HUES64 (cell line): ENCODE results near the gene CLCN5.
A peak's percentile ranks its signal among the peaks of the same experiment; 100 is the strongest.

Experiments used
- H3K27ac ChIP-seq: 2 replicates; pipeline ENCODE4 v1.7.0; 2013; ENCODE audit warnings: low read depth, low read length, inconsistent platforms
- H3K27me3 ChIP-seq: 2 replicates; pipeline ENCODE4 v1.6.1; 2013; ENCODE audit warnings: mild to moderate bottlenecking, low read length; ENCODE audit not compliant: insufficient read depth
- H3K36me3 ChIP-seq: 2 replicates; pipeline ENCODE4 v1.6.1; 2013; ENCODE audit warnings: mild to moderate bottlenecking, low read length; ENCODE audit not compliant: insufficient read depth
- H3K4me1 ChIP-seq: 2 replicates; pipeline ENCODE4 v1.6.1; 2013; ENCODE audit warnings: mild to moderate bottlenecking, low read length, moderate library complexity; ENCODE audit not compliant: insufficient read depth
- H3K4me3 ChIP-seq: 2 replicates; pipeline ENCODE4 v1.5.1; 2013; ENCODE audit warnings: mild to moderate bottlenecking, low read length, moderate library complexity
- H3K9ac ChIP-seq: 2 replicates; pipeline ENCODE4 v1.6.1; 2013; ENCODE audit warnings: mild to moderate bottlenecking, low read depth, low read length
- H3K9me3 ChIP-seq: 2 replicates; pipeline ENCODE4 v1.6.1; 2013; ENCODE audit warnings: low read depth, low read length; ENCODE audit not compliant: insufficient read depth
- WGBS: fragments of 150-250, 120-280 bp; methylation state at CpG from one replicate; pipeline ENCODE4 v1.1.7; 2013; ENCODE audit warnings: missing lambda C conversion rate; 5-methylcytosine and 5-hydroxymethylcytosine counted together

The CLCN5 gene

DNA sequence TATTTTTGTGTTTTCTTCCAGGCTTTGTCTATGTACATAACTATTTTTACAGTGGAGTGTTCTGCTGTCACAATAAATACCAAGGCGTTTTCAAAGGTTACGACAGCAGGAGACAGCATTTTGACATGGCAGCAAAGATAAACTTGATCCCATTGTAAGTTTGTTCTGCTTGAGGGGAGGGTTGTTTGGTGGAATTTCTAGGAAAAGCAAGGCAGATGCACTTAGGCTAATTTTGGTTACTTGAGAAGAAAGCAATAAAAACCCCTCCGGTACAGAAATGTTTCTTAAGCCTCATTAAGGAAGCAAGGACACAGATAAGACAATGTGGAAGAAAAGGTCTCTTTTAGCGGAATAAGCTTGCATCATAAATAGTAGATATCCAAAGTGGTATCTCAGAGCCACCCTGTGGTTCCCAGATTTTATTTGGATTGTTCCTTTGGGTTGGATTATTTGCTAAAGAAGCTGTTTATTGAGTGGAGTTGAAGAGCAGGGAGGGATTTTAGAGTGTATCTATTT, 54.3 kb downstream of the CLCN5 start:
- H3K27me3 ChIP-seq, result no peaks in the 10 kb centered on the region
- no peak overlapping the region for H3K9ac ChIP-seq
- WGBS, result 94% methylated on average over 4 of the region's 4 CpGs
- no peaks in the 10 kb centered on the region for H3K4me1 ChIP-seq
- no peak overlapping the region for H3K4me3 ChIP-seq
- no peak overlapping the region for H3K27ac ChIP-seq
- no peaks in the 10 kb centered on the region for H3K9me3 ChIP-seq
- H3K36me3 ChIP-seq, result no peaks in the 10 kb centered on the region

- Histone ChIP-seq H3K27ac (no peak overlapping the region), H3K4me1 (no peaks in the 10 kb centered on the region), H3K9ac (no peak overlapping the region), H3K9me3 (no peaks in the 10 kb centered on the region), H3K4me3 (no peak overlapping the region), H3K36me3 (no peaks in the 10 kb centered on the region), H3K27me3 (no peaks in the 10 kb centered on the region)
- 88% methylated on average over 7 of the region's 9 CpGs for WGBS
These were observed 55.1 kb downstream of the CLCN5 start for GRCh38 chrX:49977319-49978090.

DNA sequence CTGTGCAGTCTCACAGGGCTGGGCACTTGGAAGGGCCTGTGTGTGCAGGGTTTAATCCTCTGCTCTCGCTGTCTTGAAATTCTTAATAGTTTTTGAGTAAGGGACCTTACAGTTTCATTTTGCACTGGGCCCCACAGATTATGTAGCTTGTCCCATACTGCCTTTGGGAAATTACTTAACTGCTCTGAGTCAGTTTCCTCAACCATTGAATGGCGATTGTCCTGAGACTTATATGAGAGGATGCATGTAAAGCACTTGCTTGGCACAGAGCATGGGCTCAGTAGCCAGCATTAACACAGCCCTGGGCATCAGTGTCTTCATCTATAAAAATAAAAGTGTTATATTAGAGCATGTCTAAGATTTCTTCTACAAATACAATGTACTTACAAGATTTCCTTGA, 55.8 kb downstream of the CLCN5 start:
- Histone ChIP-seq H3K27ac (no peak overlapping the region), H3K9ac (no peak overlapping the region), H3K36me3 (no peaks in the 10 kb centered on the region), H3K4me1 (no peaks in the 10 kb centered on the region), H3K27me3 (no peaks in the 10 kb centered on the region), H3K4me3 (no peak overlapping the region), H3K9me3 (no peaks in the 10 kb centered on the region)
- WGBS, result 84% methylated on average over 2 of the region's 2 CpGs

DNA sequence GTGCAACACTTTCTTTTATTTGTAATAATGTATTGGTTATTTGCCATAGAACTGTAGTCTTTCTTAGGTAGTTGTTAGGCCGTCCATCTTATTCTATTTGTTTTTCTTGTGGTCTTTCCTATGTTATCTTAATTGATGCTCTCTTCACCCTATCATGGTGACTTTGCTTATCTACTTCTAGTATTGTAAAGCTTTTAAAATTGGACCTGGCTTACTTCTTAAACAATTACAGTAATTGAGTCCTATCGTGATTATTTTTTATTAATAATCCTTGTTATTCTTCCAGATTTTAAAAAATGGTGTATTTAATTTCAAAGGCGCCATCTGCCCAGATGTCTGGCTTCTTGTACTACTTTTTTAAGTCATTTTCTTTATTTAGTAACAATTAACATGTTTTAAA, 63.7 kb downstream of the CLCN5 start:
- Histone ChIP-seq H3K36me3 (no peaks in the 10 kb centered on the region), H3K9ac (no peak overlapping the region), H3K27me3 (no peaks in the 10 kb centered on the region), H3K4me1 (no peaks in the 10 kb centered on the region), H3K27ac (no peak overlapping the region), H3K9me3 (no peaks in the 10 kb centered on the region), H3K4me3 (no peak overlapping the region)
- no CpG with 5 or more reads among the region's 3 CpGs for WGBS

DNA sequence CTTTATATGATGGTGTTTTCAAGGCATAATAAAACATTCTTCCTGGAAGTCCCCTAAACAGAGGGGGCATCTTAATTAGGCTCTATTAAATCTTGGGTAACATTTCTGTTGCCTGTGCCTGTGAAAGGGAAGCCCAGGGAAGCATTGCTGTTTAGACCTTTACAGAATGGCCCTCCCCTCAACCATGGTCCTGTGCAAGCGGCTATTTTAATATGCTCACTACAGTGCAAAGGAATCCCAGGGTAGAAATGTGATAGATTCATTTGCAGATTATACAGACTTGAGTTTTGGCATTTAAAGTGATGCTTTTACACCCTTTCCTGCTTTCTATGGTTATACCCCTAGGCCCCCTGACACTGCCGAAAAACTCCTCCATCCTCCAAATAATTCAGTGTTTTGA, 65.3 kb downstream of the CLCN5 start:
- Histone ChIP-seq H3K27me3 (no peaks in the 10 kb centered on the region), H3K27ac (no peak overlapping the region), H3K36me3 (no peaks in the 10 kb centered on the region), H3K9ac (no peak overlapping the region), H3K4me3 (no peak overlapping the region), H3K9me3 (no peaks in the 10 kb centered on the region), H3K4me1 (no peaks in the 10 kb centered on the region)
- 94% methylated on average over 2 of the region's 2 CpGs for WGBS

DNA sequence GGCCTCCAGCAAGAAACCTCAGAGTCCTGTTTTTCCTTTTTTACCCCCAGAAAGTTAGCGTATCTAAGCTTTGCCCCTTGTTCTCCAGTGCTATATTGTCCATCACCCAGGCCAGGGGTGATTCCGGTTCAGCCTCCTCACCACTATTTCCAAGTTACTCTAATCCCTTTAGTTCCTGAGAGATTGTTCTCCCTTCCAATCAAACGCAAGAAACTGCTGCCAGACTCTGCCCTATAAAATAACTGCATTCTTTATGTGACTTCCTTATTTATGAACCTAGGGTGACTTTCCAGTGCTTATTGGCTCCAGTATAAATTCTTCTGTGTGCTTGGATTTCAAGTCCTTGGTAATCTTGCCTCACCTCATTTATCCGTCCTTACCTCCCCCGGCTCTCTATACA, 65.7 kb downstream of the CLCN5 start:
- Histone ChIP-seq H3K4me3 (no peak overlapping the region), H3K27me3 (no peaks in the 10 kb centered on the region), H3K4me1 (no peaks in the 10 kb centered on the region; the same call in 1 of the 2 replicates), H3K9me3 (no peaks in the 10 kb centered on the region), H3K36me3 (no peaks in the 10 kb centered on the region), H3K27ac (no peak overlapping the region), H3K9ac (no peak overlapping the region)
- 83% methylated on average over 5 of the region's 5 CpGs for WGBS

GRCh38 chrX:49991758-49992157, 69.4 kb downstream of the CLCN5 start:
- H3K9ac ChIP-seq, result no peak overlapping the region
- H3K27ac ChIP-seq, result no peak overlapping the region
- no peak overlapping the region for H3K4me3 ChIP-seq
- no peaks in the 10 kb centered on the region for H3K27me3 ChIP-seq
- no peaks in the 10 kb centered on the region for H3K9me3 ChIP-seq
- WGBS, result 92% methylated on average over 4 of the region's 4 CpGs
- H3K36me3 ChIP-seq, result no peaks in the 10 kb centered on the region
- H3K4me1 ChIP-seq, result peaks cover 6% of the 10 kb centered on the region; the same call in 1 of the 2 replicates

GRCh38 chrX:49992853-49993252, 70.5 kb downstream of the CLCN5 start:
- H3K27ac ChIP-seq, result no peak overlapping the region
- no peaks in the 10 kb centered on the region for H3K36me3 ChIP-seq
- no peak overlapping the region for H3K9ac ChIP-seq
- no peaks in the 10 kb centered on the region for H3K9me3 ChIP-seq
- no peaks in the 10 kb centered on the region for H3K27me3 ChIP-seq
- H3K4me1 ChIP-seq, result peaks cover 6% of the 10 kb centered on the region; the same call in 1 of the 2 replicates
- H3K4me3 ChIP-seq, result no peak overlapping the region
- 67% methylated on average over 1 of the region's 1 CpG for WGBS

DNA sequence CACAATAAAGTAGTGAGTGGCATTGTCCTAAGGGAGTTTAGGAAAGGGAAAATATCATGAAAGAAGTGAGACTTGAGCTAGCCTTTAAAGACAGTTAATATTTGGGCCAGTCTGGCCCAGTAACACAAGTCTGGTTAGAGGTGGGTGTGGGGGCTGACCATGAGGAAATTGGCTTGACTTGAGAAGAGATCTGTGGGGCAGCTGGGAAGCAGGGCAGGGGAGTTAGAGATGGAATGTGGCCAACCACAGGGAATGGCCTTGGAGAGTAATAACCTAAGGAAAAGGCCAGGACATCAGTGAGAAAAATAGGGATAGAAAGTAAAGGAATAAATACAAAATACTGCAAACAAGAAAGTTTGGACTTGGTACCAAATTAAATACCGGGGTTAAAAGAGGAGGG, 71.3 kb downstream of the CLCN5 start:
- no peak overlapping the region for H3K9ac ChIP-seq
- no peaks in the 10 kb centered on the region for H3K36me3 ChIP-seq
- no peak overlapping the region for H3K4me3 ChIP-seq
- H3K27ac ChIP-seq, result no peak overlapping the region
- H3K9me3 ChIP-seq, result no peaks in the 10 kb centered on the region
- 88% methylated on average over 1 of the region's 1 CpG for WGBS
- H3K4me1 ChIP-seq, result peaks cover 6% of the 10 kb centered on the region; the same call in 1 of the 2 replicates
- H3K27me3 ChIP-seq, result no peaks in the 10 kb centered on the region

GRCh38 chrX:49995107-49995731, 72.8 kb downstream of the CLCN5 start:
- Histone ChIP-seq H3K9me3 (no peaks in the 10 kb centered on the region), H3K27me3 (no peaks in the 10 kb centered on the region), H3K36me3 (no peaks in the 10 kb centered on the region), H3K9ac (no peak overlapping the region), H3K4me3 (no peak overlapping the region; the same call in 1 of the 2 replicates), H3K27ac (peak overlapping the region; percentile 41; the same call in 1 of the 2 replicates), H3K4me1 (peaks cover 6% of the 10 kb centered on the region; the same call in 1 of the 2 replicates)
- 86% methylated on average over 7 of the region's 10 CpGs for WGBS

- Histone ChIP-seq H3K9me3 (no peaks in the 10 kb centered on the region), H3K4me3 (no peak overlapping the region), H3K4me1 (peaks cover 6% of the 10 kb centered on the region; the same call in 1 of the 2 replicates), H3K36me3 (no peaks in the 10 kb centered on the region), H3K9ac (no peak overlapping the region), H3K27me3 (no peaks in the 10 kb centered on the region), H3K27ac (no peak overlapping the region)
- WGBS, result 82% methylated on average over 2 of the region's 2 CpGs
These were observed 73.5 kb downstream of the CLCN5 start for GRCh38 chrX:49995795-49996455.
